Progenitor cell of endocrine pancreas (in vitro differentiated cells): Measurements from ENCODE around the gene CA9. TPM values are rescaled to one million over a fixed set of nuclear protein-coding genes. Genes with fewer than 3 reads are reported as not detected.

ENCODE experiments used
- DNase-seq: peaks from one replicate; pipeline ENCODE4 v3.0.0; 2021; ENCODE audit warnings: low spot score; ENCODE audit not compliant: unreplicated experiment
- H3K27ac Mint-ChIP-seq: 2 replicates; pipeline ENCODE4 v1.8.0; 2021; ENCODE audit warnings: mild to moderate bottlenecking, moderate library complexity, mixed read lengths
- H3K27me3 Mint-ChIP-seq: 2 replicates; pipeline ENCODE4 v1.8.0; 2021; ENCODE audit warnings: mixed read lengths
- H3K36me3 Mint-ChIP-seq: 2 replicates; pipeline ENCODE4 v1.8.0; 2022; ENCODE audit warnings: mixed read lengths; ENCODE audit not compliant: insufficient read depth
- H3K4me1 Mint-ChIP-seq: 2 replicates; pipeline ENCODE4 v1.8.0; 2021; ENCODE audit warnings: low read depth, mixed read lengths
- H3K4me3 Mint-ChIP-seq: 2 replicates; pipeline ENCODE4 v1.8.0; 2021; ENCODE audit warnings: low read depth, mild to moderate bottlenecking, moderate library complexity, mixed read lengths
- H3K9me3 Mint-ChIP-seq: 2 replicates; pipeline ENCODE4 v1.8.0; 2021; ENCODE audit warnings: low read depth, mixed read lengths
- total RNA-seq: library from RNA; stranded (reverse); gene quantifications from 2 replicates; pipeline ENCODE4 v1.2.1, GENCODE V29; 2021
- TF ChIP-seq, protein P1 (sequence below): fragments of 200-600 bp; sonication (generic); IDR thresholded peaks from one replicate; pipeline ENCODE4 v1.5.0; 2021; ENCODE audit warnings: antibody characterized with exemption, mild to moderate bottlenecking; ENCODE audit not compliant: unreplicated experiment

CA9 gene
- total RNA-seq, 1 donor from 2014 or later, result 0.31 TPM

- Mint-ChIP-seq H3K9me3 (no peaks in the 10 kb centered on the region), H3K27me3 (peaks cover 13% of the 10 kb centered on the region), H3K27ac (no peak overlapping the region), H3K4me3 (peak overlapping the region; percentile 79), H3K4me1 (peaks cover 5% of the 10 kb centered on the region), H3K36me3 (peaks cover 5% of the 10 kb centered on the region)
- TF ChIP-seq, protein P1, sequence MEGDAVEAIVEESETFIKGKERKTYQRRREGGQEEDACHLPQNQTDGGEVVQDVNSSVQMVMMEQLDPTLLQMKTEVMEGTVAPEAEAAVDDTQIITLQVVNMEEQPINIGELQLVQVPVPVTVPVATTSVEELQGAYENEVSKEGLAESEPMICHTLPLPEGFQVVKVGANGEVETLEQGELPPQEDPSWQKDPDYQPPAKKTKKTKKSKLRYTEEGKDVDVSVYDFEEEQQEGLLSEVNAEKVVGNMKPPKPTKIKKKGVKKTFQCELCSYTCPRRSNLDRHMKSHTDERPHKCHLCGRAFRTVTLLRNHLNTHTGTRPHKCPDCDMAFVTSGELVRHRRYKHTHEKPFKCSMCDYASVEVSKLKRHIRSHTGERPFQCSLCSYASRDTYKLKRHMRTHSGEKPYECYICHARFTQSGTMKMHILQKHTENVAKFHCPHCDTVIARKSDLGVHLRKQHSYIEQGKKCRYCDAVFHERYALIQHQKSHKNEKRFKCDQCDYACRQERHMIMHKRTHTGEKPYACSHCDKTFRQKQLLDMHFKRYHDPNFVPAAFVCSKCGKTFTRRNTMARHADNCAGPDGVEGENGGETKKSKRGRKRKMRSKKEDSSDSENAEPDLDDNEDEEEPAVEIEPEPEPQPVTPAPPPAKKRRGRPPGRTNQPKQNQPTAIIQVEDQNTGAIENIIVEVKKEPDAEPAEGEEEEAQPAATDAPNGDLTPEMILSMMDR, result no peak
- no peak for DNase-seq
Measured at GRCh38 chr9:35691757-35692301, 18.1 kb downstream of the CA9 start.

DNA sequence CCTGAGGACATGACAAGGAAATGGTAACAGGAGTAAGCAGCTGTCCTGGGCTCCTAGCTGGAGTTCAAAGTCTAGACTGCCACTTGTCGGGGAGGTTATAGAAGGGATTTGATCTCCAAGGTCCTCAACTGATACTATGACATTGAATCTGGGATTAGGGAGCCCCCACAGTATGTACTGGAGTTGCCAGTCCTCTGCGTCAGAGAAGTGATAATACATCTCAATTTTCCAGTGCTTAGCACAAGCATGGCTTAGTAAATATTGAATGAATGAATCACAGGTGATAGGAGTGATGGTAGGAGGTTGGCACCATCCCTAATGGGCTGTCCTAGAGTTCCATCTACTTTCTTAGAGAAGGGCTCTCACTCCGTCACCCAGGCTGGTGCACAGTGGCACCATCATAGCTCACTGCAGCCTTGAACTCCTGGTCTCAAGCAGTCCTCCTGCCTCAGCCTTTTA lies 22.2 kb downstream of the CA9 start:
- Mint-ChIP-seq H3K36me3 (peaks cover 14% of the 10 kb centered on the region), H3K27me3 (peaks cover 6% of the 10 kb centered on the region), H3K27ac (no peak overlapping the region), H3K9me3 (no peaks in the 10 kb centered on the region), H3K4me1 (peaks cover 2% of the 10 kb centered on the region), H3K4me3 (no peak overlapping the region)
- no peak for DNase-seq
- TF ChIP-seq, protein P1, result no peak

DNA sequence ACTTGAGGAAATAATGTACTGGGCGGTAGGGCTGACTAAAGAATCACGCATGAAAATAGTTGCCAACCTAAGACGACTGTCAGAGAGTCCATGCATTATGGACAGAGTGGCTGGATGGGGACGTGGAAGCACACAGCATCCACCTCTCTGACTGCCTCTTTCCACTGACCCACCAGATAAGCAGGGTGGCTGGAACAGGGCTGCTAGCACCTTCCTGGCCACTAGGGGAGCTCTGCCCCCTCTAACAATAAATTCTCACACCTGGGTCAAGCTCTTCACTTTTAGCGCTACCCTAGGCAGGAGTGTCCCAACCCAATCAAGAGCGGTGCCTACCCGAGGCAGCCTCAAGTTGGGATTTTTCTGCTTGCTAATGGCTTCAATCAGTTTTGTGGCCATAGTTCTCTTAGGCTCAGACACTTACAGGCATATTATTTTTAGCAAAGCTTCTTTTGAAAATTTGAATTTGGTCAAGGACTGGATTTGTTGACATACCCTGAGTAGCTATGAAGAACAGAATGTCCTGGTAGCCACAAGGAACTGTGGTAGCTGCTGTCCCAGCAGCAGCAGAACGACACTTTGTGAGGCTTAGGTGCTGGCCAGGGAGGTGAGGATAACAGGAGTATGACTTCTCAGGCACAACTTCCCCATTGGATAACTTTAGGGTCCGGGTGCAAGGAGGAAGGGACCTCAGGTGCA lies 22.9 kb downstream of the CA9 start:
- no peak overlapping the region for H3K4me3 Mint-ChIP-seq

GRCh38 chr9:35697486-35697885 lies 23.8 kb downstream of the CA9 start:
- Mint-ChIP-seq H3K4me1 (no peaks in the 10 kb centered on the region), H3K36me3 (peaks cover 14% of the 10 kb centered on the region), H3K9me3 (no peaks in the 10 kb centered on the region), H3K27ac (no peak overlapping the region), H3K27me3 (no peaks in the 10 kb centered on the region), H3K4me3 (no peak overlapping the region)
- DNase-seq, result no peak
- TF ChIP-seq, protein P1, result no peak

More for the DNA sequence above, 22.9 kb downstream of the CA9 start:
- H3K4me1 Mint-ChIP-seq, result no peaks in the 10 kb centered on the region
- no peaks in the 10 kb centered on the region for H3K9me3 Mint-ChIP-seq
- peak; percentile 42 for DNase-seq
- peaks cover 14% of the 10 kb centered on the region for H3K36me3 Mint-ChIP-seq
- peaks cover 3% of the 10 kb centered on the region for H3K27me3 Mint-ChIP-seq
- H3K27ac Mint-ChIP-seq, result no peak overlapping the region
- TF ChIP-seq, protein P1, result peak; percentile 97

DNA sequence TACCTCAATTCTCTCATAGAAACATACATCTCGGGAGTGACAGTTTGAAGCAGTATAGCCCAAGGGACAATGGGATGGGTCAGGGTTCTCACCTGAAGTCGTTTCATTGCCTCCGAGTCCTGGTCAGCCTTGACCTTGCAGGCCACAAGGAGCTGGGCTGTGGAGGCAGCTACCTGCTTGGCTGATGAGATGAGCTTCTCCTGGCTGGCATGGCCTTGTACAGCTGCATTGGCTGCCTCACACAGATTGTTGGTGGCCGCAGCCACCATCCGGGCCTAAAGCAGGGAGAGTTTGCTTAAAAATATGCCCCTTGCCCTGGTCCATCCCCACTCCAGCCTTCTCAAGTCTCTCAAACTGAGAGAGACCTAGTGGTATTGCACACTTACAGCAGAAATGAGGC lies 24.5 kb downstream of the CA9 start:
- Mint-ChIP-seq H3K9me3 (no peaks in the 10 kb centered on the region), H3K36me3 (peaks cover 20% of the 10 kb centered on the region), H3K4me3 (no peak overlapping the region), H3K27me3 (no peaks in the 10 kb centered on the region), H3K4me1 (no peaks in the 10 kb centered on the region), H3K27ac (no peak overlapping the region)
- no peak for DNase-seq
- TF ChIP-seq, protein P1, result no peak
